BJ (cell line): ENCODE data around the gene ADA. TPM values are rescaled to one million over a fixed set of nuclear protein-coding genes. Genes with fewer than 3 reads are reported as not detected.

Experiments
- CTCF ChIA-PET: fragments of 350-600 bp; formaldehyde crosslinking; extraction: SDS; loops from one replicate; lab custom pipeline; 2021; ENCODE audit warnings: antibody characterized with exemption, inconsistent platforms; lab: Yijun Ruan, JAX
- POLR2A ChIA-PET: fragments of 300-600 bp; sonication (Branson Sonifier 250); formaldehyde crosslinking; extraction: SDS; loops from one replicate; lab custom pipeline; 2021; ENCODE audit warnings: antibody characterized with exemption; lab: Charles Lee
- DNase-seq: peaks from one replicate; pipeline ENCODE4 v3.0.0-alpha.2; 2011; ENCODE audit warnings: low read depth
- H3K27me3 ChIP-seq: 2 replicates; pipeline ENCODE4 v1.6.0; 2011; ENCODE audit warnings: low read length; ENCODE audit not compliant: control insufficient read depth, insufficient read depth
- H3K36me3 ChIP-seq: 2 replicates; pipeline ENCODE4 v1.5.1; 2011; ENCODE audit warnings: low read length; ENCODE audit not compliant: control insufficient read depth, insufficient read depth
- H3K4me3 ChIP-seq: 2 replicates; pipeline ENCODE4 v1.5.1; 2011; ENCODE audit warnings: low read depth, mild to moderate bottlenecking, control low read depth, low read length
- CTCF ChIP-seq: IDR thresholded peaks from 2 replicates; pipeline ENCODE4 v1.5.1; 2011; ENCODE audit warnings: low read depth, mild to moderate bottlenecking, control low read depth, inconsistent platforms, low read length, moderate library complexity; ENCODE audit not compliant: insufficient read depth
- polyA plus RNA-seq: library from polyadenylated mRNA; depleted of rRNA; stranded (reverse); fragments of >200 nt; gene quantifications from 2 replicates; pipeline ENCODE4 v1.2.3, GENCODE V29; 2011

The ADA gene
- polyA plus RNA-seq, 1 experiment = 24.7 TPM

- no peak for TF ChIP-seq CTCF
- Histone ChIP-seq H3K36me3 (peaks cover 33% of the 10 kb centered on the region), H3K27me3 (no peaks in the 10 kb centered on the region), H3K4me3 (no peak overlapping the region)
- no peak for DNase-seq
- CTCF ChIA-PET = interaction anchor here (0.9 to 1.3 kb wide), 3 partner anchors 10 to 310 kb away, joined by 3 to 7 read pairs (median 3); partner anchors contain the start of gene FITM2
- POLR2A ChIA-PET = no interaction called here
Measured at GRCh38 chr20:44621325-44621724, 30.2 kb downstream of the ADA start.

GRCh38 chr20:44620030-44620429 lies 31.5 kb downstream of the ADA start:
- POLR2A ChIA-PET = no interaction called here
- CTCF ChIA-PET = interaction anchor here (0.7 to 1.2 kb wide), 3 partner anchors 9 to 64 kb away, joined by 3 read pairs; no protein-coding TSS in a partner anchor

GRCh38 chr20:44619294-44619693 lies 32.2 kb downstream of the ADA start:
- Histone ChIP-seq H3K4me3 (no peak overlapping the region), H3K36me3 (peaks cover 48% of the 10 kb centered on the region), H3K27me3 (no peaks in the 10 kb centered on the region)
- ChIA-PET POLR2A (no interaction called here), CTCF (interaction anchor here (0.7 to 1.2 kb wide), 3 partner anchors 9 to 250 kb away, joined by 3 read pairs; no protein-coding TSS in a partner anchor)
- DNase-seq = no peak
- TF ChIP-seq CTCF = no peak

More at GRCh38 chr20:44620030-44620429, 31.5 kb downstream of the ADA start:
- Histone ChIP-seq H3K27me3 (no peaks in the 10 kb centered on the region), H3K36me3 (peaks cover 43% of the 10 kb centered on the region), H3K4me3 (no peak overlapping the region)
- no peak for DNase-seq
- TF ChIP-seq CTCF = no peak

- no peak for TF ChIP-seq CTCF
- DNase-seq = no peak
- Histone ChIP-seq H3K36me3 (peaks cover 54% of the 10 kb centered on the region), H3K27me3 (no peaks in the 10 kb centered on the region), H3K4me3 (no peak overlapping the region)
- ChIA-PET CTCF (interaction anchor here (0.7 to 1.7 kb wide), 6 partner anchors 8 to 251 kb away, joined by 3 to 4 read pairs (median 3); no protein-coding TSS in a partner anchor), POLR2A (no interaction called here)
Measured at GRCh38 chr20:44618318-44618731, 33.2 kb downstream of the ADA start.

- Histone ChIP-seq H3K36me3 (peaks cover 50% of the 10 kb centered on the region), H3K4me3 (no peak overlapping the region), H3K27me3 (no peaks in the 10 kb centered on the region)
- POLR2A ChIA-PET = no interaction called here
- DNase-seq = no peak
- CTCF ChIA-PET = interaction anchor here (0.6 to 1.4 kb wide), 4 partner anchors 67 to 942 kb away, joined by 3 to 4 read pairs (median 4); no protein-coding TSS in a partner anchor
- no peak for TF ChIP-seq CTCF
Measured at GRCh38 chr20:44616604-44616964, 34.9 kb downstream of the ADA start.
